MCF 10A (cell line): Measurements from ENCODE around the gene COX10. TPM values are rescaled to one million over a fixed set of nuclear protein-coding genes. Genes with fewer than 3 reads are reported as not detected.

Experiments used
- BruUV-seq: library from RNA; stranded (reverse); fragments of 400-500 nt; replicated peaks from 2 replicates; lab custom pipeline; 2021; lab: Mats Ljungman, UMichigan
- CTCF ChIA-PET: fragments of 300-600 bp; sonication (Branson Sonifier 250); formaldehyde crosslinking; extraction: SDS; loops from one replicate; lab custom pipeline; 2021; ENCODE audit warnings: antibody characterized with exemption, inconsistent platforms; lab: Yijun Ruan, JAX
- POLR2A ChIA-PET: fragments of 300-600, 350-650 bp; sonication (Branson Sonifier 250); formaldehyde crosslinking; extraction: SDS; loops from one replicate; lab custom pipeline; 2020; ENCODE audit warnings: antibody characterized with exemption, inconsistent platforms; lab: Yijun Ruan, JAX
- DNase-seq: peaks from one replicate; pipeline ENCODE4 v3.0.0-alpha.2; 2018; ENCODE audit not compliant: unreplicated experiment
- H3K27ac Mint-ChIP-seq: one replicate; pipeline ENCODE4 v1.8.0; 2022; ENCODE audit warnings: mild to moderate bottlenecking, low read depth, mixed read lengths; ENCODE audit not compliant: unreplicated experiment
- H3K27me3 Mint-ChIP-seq: one replicate; pipeline ENCODE4 v1.8.0; 2022; ENCODE audit warnings: mixed read lengths; ENCODE audit not compliant: insufficient read depth, unreplicated experiment
- H3K36me3 Mint-ChIP-seq: one replicate; pipeline ENCODE4 v1.8.0; 2022; ENCODE audit warnings: mild to moderate bottlenecking, moderate library complexity, mixed read lengths; ENCODE audit not compliant: insufficient read depth, unreplicated experiment
- H3K4me1 Mint-ChIP-seq: one replicate; pipeline ENCODE4 v1.8.0; 2022; ENCODE audit warnings: mixed read lengths; ENCODE audit not compliant: insufficient read depth, unreplicated experiment
- H3K4me3 Mint-ChIP-seq: one replicate; pipeline ENCODE4 v1.8.0; 2022; ENCODE audit warnings: mild to moderate bottlenecking, moderate library complexity, mixed read lengths; ENCODE audit not compliant: unreplicated experiment
- H3K9me3 Mint-ChIP-seq: one replicate; pipeline ENCODE4 v1.8.0; 2022; ENCODE audit warnings: mixed read lengths; ENCODE audit not compliant: unreplicated experiment
- CTCF ChIP-seq: fragments of 200-600 bp; IDR thresholded peaks from one replicate; pipeline ENCODE4 v1.8.0; 2022; ENCODE audit warnings: antibody characterized with exemption, mild to moderate bottlenecking; ENCODE audit not compliant: unreplicated experiment
- intact Hi-C: fragments of 100-400 bp; cut with micrococcal nuclease; formaldehyde crosslinking; loops from 2 replicates; pipeline ENCODE4 v1.14.1; 2022
- total RNA-seq: library from RNA; stranded (reverse); gene quantifications from 2 replicates; pipeline ENCODE4 v1.2.3, GENCODE V29; 2022

COX10 gene
- total RNA-seq, 1 experiment from 2014 or later: 21.0 TPM

DNA sequence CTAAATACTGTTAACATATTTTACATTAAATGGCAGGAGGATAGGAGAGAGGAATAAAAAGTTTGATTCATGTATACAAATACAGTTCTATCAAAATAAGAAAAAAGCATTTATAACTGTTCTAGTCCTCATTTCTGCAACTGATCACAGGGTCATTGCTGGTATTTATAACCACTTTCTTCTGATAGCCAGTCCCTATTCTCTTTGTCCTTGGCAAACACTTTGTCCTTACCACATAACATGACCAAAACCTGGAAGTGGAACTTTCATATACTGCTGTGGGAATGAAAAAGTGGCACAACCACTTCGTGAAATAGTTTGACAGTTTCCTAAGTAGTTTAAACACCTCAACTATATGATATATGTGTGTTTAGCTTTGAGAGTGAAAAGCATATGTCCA is 84.1 kb downstream of the COX10 start:
- ChIA-PET POLR2A (no interaction called here), CTCF (interaction anchor here (0.6 to 0.9 kb wide), 3 partner anchors 556 to 1122 kb away, joined by 3 read pairs; no protein-coding TSS in a partner anchor)
- H3K4me1 Mint-ChIP-seq: no peaks in the 10 kb centered on the region
- no peak overlapping the region for H3K4me3 Mint-ChIP-seq
- H3K27ac Mint-ChIP-seq: no peak overlapping the region
- intact Hi-C loops: no loop called here
- H3K9me3 Mint-ChIP-seq: no peaks in the 10 kb centered on the region
- peaks cover 7% of the 10 kb centered on the region for H3K36me3 Mint-ChIP-seq
- no peak for TF ChIP-seq CTCF
- H3K27me3 Mint-ChIP-seq: no peaks in the 10 kb centered on the region
- no TSS peak for BruUV-seq
- DNase-seq: no peak

DNA sequence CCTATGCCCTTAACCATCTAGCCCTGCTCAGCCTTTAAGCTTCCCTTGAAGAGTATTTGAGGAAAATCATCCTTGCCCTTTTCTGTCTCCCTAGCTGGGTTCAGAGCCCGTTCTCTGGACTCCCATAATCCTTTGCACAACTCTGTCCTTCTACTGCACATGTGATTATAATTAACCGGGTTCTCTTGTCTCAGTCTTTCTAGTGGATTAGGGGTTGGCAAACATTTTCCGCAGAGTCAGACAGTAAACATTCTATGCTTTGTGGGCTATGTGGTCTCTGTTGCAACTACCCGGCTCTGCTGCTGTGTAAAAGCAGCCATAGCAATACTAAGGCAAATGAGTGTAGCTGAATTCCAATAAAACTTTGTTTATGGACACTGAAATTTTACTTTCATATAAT is 87.4 kb downstream of the COX10 start:
- H3K27ac Mint-ChIP-seq: no peak overlapping the region
- no peaks in the 10 kb centered on the region for H3K4me1 Mint-ChIP-seq
- no peaks in the 10 kb centered on the region for H3K27me3 Mint-ChIP-seq
- H3K4me3 Mint-ChIP-seq: no peak overlapping the region
- TF ChIP-seq CTCF: no peak
- no TSS peak for BruUV-seq
- peaks cover 7% of the 10 kb centered on the region for H3K36me3 Mint-ChIP-seq
- intact Hi-C loops: no loop called here
- no peak for DNase-seq
- CTCF ChIA-PET: interaction anchor here (0.9 to 1.2 kb wide), 2 partner anchors 65 to 136 kb away, joined by 3 read pairs; no protein-coding TSS in a partner anchor
- POLR2A ChIA-PET: no interaction called here
- no peaks in the 10 kb centered on the region for H3K9me3 Mint-ChIP-seq

GRCh38 chr17:14157822-14158221 is 88.5 kb downstream of the COX10 start:
- no peak overlapping the region for H3K27ac Mint-ChIP-seq
- H3K9me3 Mint-ChIP-seq: no peaks in the 10 kb centered on the region
- intact Hi-C loops: no loop called here
- H3K4me1 Mint-ChIP-seq: no peaks in the 10 kb centered on the region
- ChIA-PET CTCF (no interaction called here), POLR2A (no interaction called here)
- H3K36me3 Mint-ChIP-seq: peaks cover 7% of the 10 kb centered on the region
- no peak for DNase-seq
- no peak overlapping the region for H3K4me3 Mint-ChIP-seq
- TF ChIP-seq CTCF: no peak
- BruUV-seq: no TSS peak
- no peaks in the 10 kb centered on the region for H3K27me3 Mint-ChIP-seq

- intact Hi-C loops: no loop called here
- TF ChIP-seq CTCF: no peak
- DNase-seq: no peak
- Mint-ChIP-seq H3K4me1 (no peaks in the 10 kb centered on the region), H3K27ac (no peak overlapping the region), H3K36me3 (peaks cover 7% of the 10 kb centered on the region), H3K27me3 (no peaks in the 10 kb centered on the region), H3K9me3 (no peaks in the 10 kb centered on the region), H3K4me3 (no peak overlapping the region)
- ChIA-PET CTCF (no interaction called here), POLR2A (no interaction called here)
- BruUV-seq: no TSS peak
Measured at GRCh38 chr17:14158707-14159106, 89.4 kb downstream of the COX10 start.
